ENCODE results near the gene PSMD11.

Gene PSMD11

DNA sequence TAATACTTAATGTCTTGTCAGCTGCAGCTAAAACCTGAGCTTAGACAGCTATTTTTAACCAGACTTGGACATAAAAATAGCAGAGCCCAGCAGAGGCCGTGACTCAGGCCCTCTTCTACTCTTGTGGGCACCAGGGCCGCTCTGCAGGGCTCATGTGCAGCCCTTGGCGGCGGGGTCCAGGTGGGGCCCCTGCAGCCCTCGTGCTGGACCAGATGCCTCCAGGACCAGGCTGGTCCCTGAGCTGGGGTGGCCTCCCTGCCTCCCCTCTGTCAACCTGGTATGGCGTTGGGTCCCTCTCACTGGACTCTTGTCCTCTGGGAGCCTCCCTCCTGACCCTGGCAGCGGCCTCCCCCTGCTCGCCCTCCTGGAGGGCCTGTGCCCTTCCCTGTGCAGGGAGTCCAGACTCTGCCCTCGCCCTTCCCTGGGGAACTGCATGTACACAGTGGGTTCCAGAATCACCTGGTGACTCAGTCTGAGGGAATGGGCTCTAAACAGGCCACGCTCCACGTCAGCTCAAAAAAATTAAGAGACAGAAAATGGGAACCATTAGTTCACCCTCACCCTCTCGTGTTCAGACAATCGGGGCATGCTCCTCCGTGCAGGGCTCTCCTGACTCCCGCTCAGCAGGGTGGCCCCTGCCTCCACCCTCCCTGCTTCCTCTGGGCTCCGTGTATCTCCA, 52.2 kb downstream of the PSMD11 start:
- H3K27ac ChIP-seq (ENCODE audit: extremely low read depth, low read depth, low read length) = no peak overlapping the region
- H3K4me1 ChIP-seq (ENCODE audit: control insufficient read depth, insufficient read depth, low read length) = peaks cover 5% of the 10 kb centered on the region; the same call in 1 of the 2 replicates
- H3K4me3 ChIP-seq (ENCODE audit: low read depth, low read length) = no peak overlapping the region
- ChIA-PET CTCF (interaction anchor here (1.0 to 1.1 kb wide), 2 partner anchors 9 to 258 kb away, joined by 3 to 4 read pairs; no protein-coding TSS in a partner anchor), POLR2A (no interaction called here)
- H3K36me3 ChIP-seq (ENCODE audit: control insufficient read depth in 2 of 2, insufficient read depth in 1 of 2, low read length in 2 of 2) = no peaks in the 10 kb centered on the region
- TF ChIP-seq ZNF169 (tag by site-specific recombination; IDR thresholded peaks at IDR 0.05) (no peak), ZIC2 (tag by site-specific recombination; IDR thresholded peaks at IDR 0.05) (peak; percentile 59)
- H3K9me3 ChIP-seq (ENCODE audit: control insufficient read depth, insufficient read depth, low read depth, low read length) = no peaks in the 10 kb centered on the region

DNA sequence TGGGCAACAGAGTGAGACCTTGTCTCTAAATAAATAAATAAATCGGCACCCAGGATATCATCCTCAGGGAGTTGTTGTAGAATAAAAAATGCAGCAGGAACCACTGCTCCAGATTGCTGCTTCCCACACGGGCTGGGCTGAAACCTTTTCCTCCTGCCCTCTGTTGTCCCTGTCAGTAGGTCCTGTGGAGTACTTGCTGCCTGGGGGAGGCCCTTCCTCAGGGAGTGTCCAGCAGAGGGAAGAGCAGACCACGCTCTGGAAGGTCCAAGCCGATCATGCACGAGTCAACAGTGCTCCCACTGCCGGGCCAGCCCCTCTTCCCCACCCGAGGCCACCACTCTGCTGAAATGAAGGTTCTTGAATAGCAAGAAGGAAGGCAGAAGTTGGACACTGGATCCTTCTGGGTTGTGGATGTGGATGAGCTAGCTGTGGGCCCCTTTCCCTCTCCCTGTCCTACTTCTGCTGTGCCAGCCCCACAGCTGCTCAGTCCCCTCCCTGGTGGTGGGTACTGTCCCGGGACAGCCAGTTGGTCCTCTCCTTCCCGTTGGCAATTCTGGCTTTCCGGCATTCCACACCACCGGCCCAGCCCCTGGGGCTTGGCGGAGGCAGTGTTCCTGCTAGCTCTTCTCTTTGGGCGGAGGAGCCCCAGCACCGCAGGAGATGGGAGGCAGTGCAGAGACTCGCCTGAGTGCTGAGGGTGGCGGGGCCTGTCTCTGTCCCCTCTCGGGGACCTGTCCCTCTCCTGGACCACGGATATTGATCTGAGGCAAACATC, 53.3 kb downstream of the PSMD11 start:
- POLR2A ChIA-PET = interaction anchor here (1.0 kb wide), 1 partner anchor 11 kb away, joined by 3 read pairs; the partner anchor contains the start of gene CDK5R1
- H3K9me3 ChIP-seq (ENCODE audit: control insufficient read depth, insufficient read depth, low read depth, low read length) = no peaks in the 10 kb centered on the region
- CTCF ChIA-PET = interaction anchor here (0.6 to 1.7 kb wide), 7 partner anchors 11 to 257 kb away, joined by 3 to 8 read pairs (median 4); partner anchors contain the start of gene CDK5R1

DNA sequence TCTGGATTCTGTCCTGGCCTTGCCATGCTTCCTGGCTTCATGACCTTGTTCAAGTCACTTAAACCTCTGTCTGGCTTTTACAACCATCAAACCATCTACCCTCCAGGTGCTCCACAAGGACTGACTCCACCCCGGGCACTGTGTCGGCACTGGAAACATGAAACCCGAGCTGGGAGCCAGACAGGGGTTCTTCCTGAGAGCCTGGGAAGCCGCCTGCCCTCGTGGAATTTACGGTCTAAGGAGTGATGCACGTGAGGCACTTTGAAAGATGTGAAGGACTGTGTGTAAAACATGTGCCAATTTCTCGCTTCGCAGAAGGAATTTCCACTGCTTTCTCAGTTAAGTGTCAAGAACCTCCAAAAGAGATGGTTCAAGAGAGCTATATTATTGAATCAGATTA, 54.1 kb downstream of the PSMD11 start:
- Histone ChIP-seq H3K36me3 (ENCODE audit: control insufficient read depth in 2 of 2, insufficient read depth in 1 of 2, low read length in 2 of 2) (no peaks in the 10 kb centered on the region), H3K27ac (ENCODE audit: extremely low read depth, low read depth, low read length) (no peak overlapping the region), H3K9me3 (ENCODE audit: control insufficient read depth, insufficient read depth, low read depth, low read length) (no peaks in the 10 kb centered on the region), H3K4me3 (ENCODE audit: low read depth, low read length) (no peak overlapping the region), H3K4me1 (ENCODE audit: control insufficient read depth, insufficient read depth, low read length) (peaks cover 5% of the 10 kb centered on the region; the same call in 1 of the 2 replicates)
- CTCF ChIA-PET = interaction anchor here (0.6 to 1.7 kb wide), 5 partner anchors 10 to 161 kb away, joined by 3 to 8 read pairs (median 3); partner anchors contain the start of gene CDK5R1
- POLR2A ChIA-PET = interaction anchor here (1.0 kb wide), 1 partner anchor 12 kb away, joined by 3 read pairs; the partner anchor contains the start of gene CDK5R1
- no peak for TF ChIP-seq TRIM28 (IDR thresholded peaks at IDR 0.05; ENCODE audit: borderline replicate concordance, low read length)
- TF ChIP-seq, protein P1, sequence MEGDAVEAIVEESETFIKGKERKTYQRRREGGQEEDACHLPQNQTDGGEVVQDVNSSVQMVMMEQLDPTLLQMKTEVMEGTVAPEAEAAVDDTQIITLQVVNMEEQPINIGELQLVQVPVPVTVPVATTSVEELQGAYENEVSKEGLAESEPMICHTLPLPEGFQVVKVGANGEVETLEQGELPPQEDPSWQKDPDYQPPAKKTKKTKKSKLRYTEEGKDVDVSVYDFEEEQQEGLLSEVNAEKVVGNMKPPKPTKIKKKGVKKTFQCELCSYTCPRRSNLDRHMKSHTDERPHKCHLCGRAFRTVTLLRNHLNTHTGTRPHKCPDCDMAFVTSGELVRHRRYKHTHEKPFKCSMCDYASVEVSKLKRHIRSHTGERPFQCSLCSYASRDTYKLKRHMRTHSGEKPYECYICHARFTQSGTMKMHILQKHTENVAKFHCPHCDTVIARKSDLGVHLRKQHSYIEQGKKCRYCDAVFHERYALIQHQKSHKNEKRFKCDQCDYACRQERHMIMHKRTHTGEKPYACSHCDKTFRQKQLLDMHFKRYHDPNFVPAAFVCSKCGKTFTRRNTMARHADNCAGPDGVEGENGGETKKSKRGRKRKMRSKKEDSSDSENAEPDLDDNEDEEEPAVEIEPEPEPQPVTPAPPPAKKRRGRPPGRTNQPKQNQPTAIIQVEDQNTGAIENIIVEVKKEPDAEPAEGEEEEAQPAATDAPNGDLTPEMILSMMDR (tag by site-specific recombination; IDR thresholded peaks at IDR 0.05) = no peak
- no peak for TF ChIP-seq ZFP69B (tag by site-specific recombination; IDR thresholded peaks at IDR 0.05)
- TF ChIP-seq ZNF555 (tag by site-specific recombination; conservative IDR thresholded peaks at IDR 0.05) = no peak
- TF ChIP-seq ZBTB17 (tag by site-specific recombination; IDR thresholded peaks at IDR 0.05) = peak; percentile 53; the same call in 1 of the 2 replicates
- no peak for TF ChIP-seq SP2 (tag by site-specific recombination; IDR thresholded peaks at IDR 0.05)
- peak; percentile 44; the same call in 1 of the 2 replicates for TF ChIP-seq ZIC2 (tag by site-specific recombination; IDR thresholded peaks at IDR 0.05)
- no peak for TF ChIP-seq ZNF121 (tag by site-specific recombination; IDR thresholded peaks at IDR 0.05)
- TF ChIP-seq, protein P2, sequence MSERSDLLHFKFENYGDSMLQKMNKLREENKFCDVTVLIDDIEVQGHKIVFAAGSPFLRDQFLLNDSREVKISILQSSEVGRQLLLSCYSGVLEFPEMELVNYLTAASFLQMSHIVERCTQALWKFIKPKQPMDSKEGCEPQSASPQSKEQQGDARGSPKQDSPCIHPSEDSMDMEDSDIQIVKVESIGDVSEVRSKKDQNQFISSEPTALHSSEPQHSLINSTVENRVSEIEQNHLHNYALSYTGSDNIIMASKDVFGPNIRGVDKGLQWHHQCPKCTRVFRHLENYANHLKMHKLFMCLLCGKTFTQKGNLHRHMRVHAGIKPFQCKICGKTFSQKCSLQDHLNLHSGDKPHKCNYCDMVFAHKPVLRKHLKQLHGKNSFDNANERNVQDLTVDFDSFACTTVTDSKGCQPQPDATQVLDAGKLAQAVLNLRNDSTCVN (tag by site-specific recombination; optimal IDR thresholded peaks at IDR 0.05) = no peak
- TF ChIP-seq, protein P3, sequence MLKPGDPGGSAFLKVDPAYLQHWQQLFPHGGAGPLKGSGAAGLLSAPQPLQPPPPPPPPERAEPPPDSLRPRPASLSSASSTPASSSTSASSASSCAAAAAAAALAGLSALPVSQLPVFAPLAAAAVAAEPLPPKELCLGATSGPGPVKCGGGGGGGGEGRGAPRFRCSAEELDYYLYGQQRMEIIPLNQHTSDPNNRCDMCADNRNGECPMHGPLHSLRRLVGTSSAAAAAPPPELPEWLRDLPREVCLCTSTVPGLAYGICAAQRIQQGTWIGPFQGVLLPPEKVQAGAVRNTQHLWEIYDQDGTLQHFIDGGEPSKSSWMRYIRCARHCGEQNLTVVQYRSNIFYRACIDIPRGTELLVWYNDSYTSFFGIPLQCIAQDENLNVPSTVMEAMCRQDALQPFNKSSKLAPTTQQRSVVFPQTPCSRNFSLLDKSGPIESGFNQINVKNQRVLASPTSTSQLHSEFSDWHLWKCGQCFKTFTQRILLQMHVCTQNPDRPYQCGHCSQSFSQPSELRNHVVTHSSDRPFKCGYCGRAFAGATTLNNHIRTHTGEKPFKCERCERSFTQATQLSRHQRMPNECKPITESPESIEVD (tag by site-specific recombination; IDR thresholded peaks at IDR 0.05) = no peak
- no peak for TF ChIP-seq ZNF2 (tag by site-specific recombination; IDR thresholded peaks at IDR 0.05)
- peak; percentile 80 for TF ChIP-seq ZNF600 (tag by site-specific recombination; IDR thresholded peaks at IDR 0.05)
- TF ChIP-seq, protein P4, sequence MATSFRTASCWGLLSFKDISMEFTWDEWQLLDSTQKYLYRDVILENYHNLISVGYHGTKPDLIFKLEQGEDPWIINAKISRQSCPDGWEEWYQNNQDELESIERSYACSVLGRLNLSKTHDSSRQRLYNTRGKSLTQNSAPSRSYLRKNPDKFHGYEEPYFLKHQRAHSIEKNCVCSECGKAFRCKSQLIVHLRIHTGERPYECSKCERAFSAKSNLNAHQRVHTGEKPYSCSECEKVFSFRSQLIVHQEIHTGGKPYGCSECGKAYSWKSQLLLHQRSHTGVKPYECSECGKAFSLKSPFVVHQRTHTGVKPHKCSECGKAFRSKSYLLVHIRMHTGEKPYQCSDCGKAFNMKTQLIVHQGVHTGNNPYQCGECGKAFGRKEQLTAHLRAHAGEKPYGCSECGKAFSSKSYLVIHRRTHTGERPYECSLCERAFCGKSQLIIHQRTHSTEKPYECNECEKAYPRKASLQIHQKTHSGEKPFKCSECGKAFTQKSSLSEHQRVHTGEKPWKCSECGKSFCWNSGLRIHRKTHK (tag by site-specific recombination; IDR thresholded peaks at IDR 0.05) = no peak
- TF ChIP-seq ZFHX2 (tag by site-specific recombination; conservative IDR thresholded peaks at IDR 0.05) = no peak
- peak; percentile 50 for TF ChIP-seq ZNF341 (tag by site-specific recombination; IDR thresholded peaks at IDR 0.05; ENCODE audit: low read depth)
- no peak for TF ChIP-seq ZNF175 (tag by site-specific recombination; IDR thresholded peaks at IDR 0.05)

More for the DNA sequence above, 53.3 kb downstream of the PSMD11 start:
- Histone ChIP-seq H3K4me3 (ENCODE audit: low read depth, low read length) (no peak overlapping the region), H3K36me3 (ENCODE audit: control insufficient read depth in 2 of 2, insufficient read depth in 1 of 2, low read length in 2 of 2) (no peaks in the 10 kb centered on the region), H3K27ac (ENCODE audit: extremely low read depth, low read depth, low read length) (no peak overlapping the region), H3K4me1 (ENCODE audit: control insufficient read depth, insufficient read depth, low read length) (peaks cover 5% of the 10 kb centered on the region; the same call in 1 of the 2 replicates)
- TF ChIP-seq ZNF140 (tag by site-specific recombination; IDR thresholded peaks at IDR 0.05) (no peak), ZNF341 (tag by site-specific recombination; IDR thresholded peaks at IDR 0.05; ENCODE audit: low read depth) (peak; percentile 51), ZNF76 (tag by site-specific recombination; IDR thresholded peaks at IDR 0.05; ENCODE audit: borderline replicate concordance, low read depth) (no peak)
- TF ChIP-seq, protein P1 (tag by site-specific recombination; IDR thresholded peaks at IDR 0.05) = peak; percentile 45
